ENCODE measurements around the gene PSMG4. TPM values are rescaled to one million over a fixed set of nuclear protein-coding genes. Genes with fewer than 3 reads are reported as not detected.

PSMG4 gene
- total RNA-seq, 1 experiment from 2014 or later, result 35.0 TPM

DNA sequence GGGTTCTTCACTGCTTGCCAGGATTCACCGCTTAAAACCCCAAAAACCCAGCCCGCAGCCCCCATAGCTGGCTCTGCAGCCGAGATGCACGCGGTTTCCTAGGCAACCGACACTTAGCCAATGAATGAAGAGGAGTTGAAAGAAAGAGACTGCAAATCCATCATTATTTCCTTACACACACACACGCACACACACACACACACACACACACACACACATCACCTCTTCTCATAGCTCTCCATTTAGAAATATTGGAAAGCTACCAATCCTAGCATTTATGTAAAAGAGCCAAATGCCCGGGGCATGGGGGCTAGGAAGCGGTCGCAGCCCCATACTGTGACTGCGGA is 27.9 kb upstream of the PSMG4 start:
- no peak overlapping the region for H3K27ac ChIP-seq (ENCODE audit: low read depth, low read length)
- ChIA-PET RAD21 (ENCODE audit: low non-redundant PET in 1 of 2, low total read pairs in 2 of 2, uncharacterized antibody in 2 of 2, unreplicated experiment in 2 of 2) (no interaction called here), POLR2A (no interaction called here), CTCF (no interaction called here)
- TF ChIP-seq POLR2A (IDR thresholded peaks at IDR 0.05; ENCODE audit: borderline replicate concordance, extremely low read depth, insufficient read depth, insufficient read length) (no peak), REST (IDR thresholded peaks at IDR 0.05; ENCODE audit: low read depth) (no peak), EGR1 (IDR thresholded peaks at IDR 0.05; ENCODE audit: low read depth) (no peak), TCF7L2 (IDR thresholded peaks at IDR 0.05; ENCODE audit: borderline replicate concordance, extremely low read depth, insufficient read depth, insufficient read length) (no peak), SIN3A (IDR thresholded peaks at IDR 0.05; ENCODE audit: low read depth) (no peak), POLR2AphosphoS5 (IDR thresholded peaks at IDR 0.05; ENCODE audit: low read depth, low read length) (no peak), CTCF (IDR thresholded peaks at IDR 0.05 in 2 of 3, conservative IDR thresholded peaks at IDR 0.05 in 1 of 3; ENCODE audit: borderline replicate concordance in 1 of 3, insufficient read depth in 1 of 3, low read depth in 2 of 3, low read length in 2 of 3) (no peak), SRF (IDR thresholded peaks at IDR 0.05; ENCODE audit: low read depth) (no peak), RAD21 (IDR thresholded peaks at IDR 0.05; ENCODE audit: low read depth) (no peak), CEBPB (IDR thresholded peaks at IDR 0.05; ENCODE audit: low read depth) (no peak), YY1 (IDR thresholded peaks at IDR 0.05; ENCODE audit: extremely low read depth, insufficient replicate concordance, low read depth, low read length) (no peak), SP1 (IDR thresholded peaks at IDR 0.05; ENCODE audit: low read depth) (no peak), ZNF274 (IDR thresholded peaks at IDR 0.05; ENCODE audit: low read depth, low read length) (no peak), ZFX (IDR thresholded peaks at IDR 0.05) (no peak), FOSL1 (IDR thresholded peaks at IDR 0.05; ENCODE audit: low read depth) (no peak), CBX3 (IDR thresholded peaks at IDR 0.05; ENCODE audit: low read depth) (no peak), ELF1 (IDR thresholded peaks at IDR 0.05; ENCODE audit: borderline replicate concordance, low read depth) (no peak)
- TF ChIP-seq, protein P1, sequence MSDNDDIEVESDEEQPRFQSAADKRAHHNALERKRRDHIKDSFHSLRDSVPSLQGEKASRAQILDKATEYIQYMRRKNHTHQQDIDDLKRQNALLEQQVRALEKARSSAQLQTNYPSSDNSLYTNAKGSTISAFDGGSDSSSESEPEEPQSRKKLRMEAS (IDR thresholded peaks at IDR 0.05), result no peak
- TF ChIP-seq, protein P2, sequence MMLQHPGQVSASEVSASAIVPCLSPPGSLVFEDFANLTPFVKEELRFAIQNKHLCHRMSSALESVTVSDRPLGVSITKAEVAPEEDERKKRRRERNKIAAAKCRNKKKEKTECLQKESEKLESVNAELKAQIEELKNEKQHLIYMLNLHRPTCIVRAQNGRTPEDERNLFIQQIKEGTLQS (IDR thresholded peaks at IDR 0.05), result no peak
- TF ChIP-seq, protein P3, sequence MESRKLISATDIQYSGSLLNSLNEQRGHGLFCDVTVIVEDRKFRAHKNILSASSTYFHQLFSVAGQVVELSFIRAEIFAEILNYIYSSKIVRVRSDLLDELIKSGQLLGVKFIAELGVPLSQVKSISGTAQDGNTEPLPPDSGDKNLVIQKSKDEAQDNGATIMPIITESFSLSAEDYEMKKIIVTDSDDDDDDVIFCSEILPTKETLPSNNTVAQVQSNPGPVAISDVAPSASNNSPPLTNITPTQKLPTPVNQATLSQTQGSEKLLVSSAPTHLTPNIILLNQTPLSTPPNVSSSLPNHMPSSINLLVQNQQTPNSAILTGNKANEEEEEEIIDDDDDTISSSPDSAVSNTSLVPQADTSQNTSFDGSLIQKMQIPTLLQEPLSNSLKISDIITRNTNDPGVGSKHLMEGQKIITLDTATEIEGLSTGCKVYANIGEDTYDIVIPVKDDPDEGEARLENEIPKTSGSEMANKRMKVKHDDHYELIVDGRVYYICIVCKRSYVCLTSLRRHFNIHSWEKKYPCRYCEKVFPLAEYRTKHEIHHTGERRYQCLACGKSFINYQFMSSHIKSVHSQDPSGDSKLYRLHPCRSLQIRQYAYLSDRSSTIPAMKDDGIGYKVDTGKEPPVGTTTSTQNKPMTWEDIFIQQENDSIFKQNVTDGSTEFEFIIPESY (IDR thresholded peaks at IDR 0.05; ENCODE audit: extremely low read depth, insufficient replicate concordance, low read length), result no peak
- no TSS peak for BruUV-seq (replicated peaks)
- H3K4me2 ChIP-seq (ENCODE audit: low read length), result no peak overlapping the region
- 0 out of 2 replicates have a peak, but pooled peaks cover 6% of the 10 kb centered on the region for H3K27me3 ChIP-seq (ENCODE audit: insufficient read depth, low read length)
- DNase-seq (ENCODE audit: low read depth, low spot score) (no peak), ATAC-seq (no peak)
- H4K20me1 ChIP-seq (ENCODE audit: insufficient read depth), result no peaks in the 10 kb centered on the region
- intact Hi-C loops (cut with micrococcal nuclease), result no loop called here
- H3K9me2 ChIP-seq (ENCODE audit: insufficient read depth), result no peaks in the 10 kb centered on the region
- no peak overlapping the region for H2AFZ ChIP-seq (ENCODE audit: low read depth, low read length, poor library complexity, severe bottlenecking)
- no peak overlapping the region for H3K9ac ChIP-seq (ENCODE audit: low read length)
- no peak overlapping the region for H3K4me3 ChIP-seq (replicated peaks in 1 of 2; ENCODE audit: low read depth in 1 of 2, low read length in 2 of 2)
- H3K79me2 ChIP-seq (ENCODE audit: insufficient read depth, low read length), result no peaks in the 10 kb centered on the region
- no peaks in the 10 kb centered on the region for H3K36me3 ChIP-seq (ENCODE audit: control insufficient read depth in 1 of 2, insufficient read depth in 2 of 2, low read length in 2 of 2)
- H3K9me3 ChIP-seq (ENCODE audit: control insufficient read depth in 1 of 2, insufficient read depth in 1 of 2, low read depth in 1 of 2, low read length in 2 of 2), result no peaks in the 10 kb centered on the region
- H3K4me1 ChIP-seq (ENCODE audit: control insufficient read depth in 1 of 2, insufficient read depth in 2 of 2, low read length in 2 of 2), result no peaks in the 10 kb centered on the region
